COLO829 (cell line): ENCODE data around the gene ZNF662.
"Not testable (repeated sequence)": the region's sequence is repeated elsewhere in the genome, so short reads cannot be mapped to it uniquely, and the experiment has no call there.

Experiments used
- DNase-seq: peaks from one replicate; pipeline ENCODE4 v3.0.0; 2012; ENCODE audit warnings: low spot score

ZNF662 gene

GRCh38 chr3:42906070-42906847, at the start of gene ZNF662:
Gene ZNF662, plus strand, starts transcription at chr3:42906142. Its CDS starts 1,973 bp downstream, at chr3:42908115.
- no peak for DNase-seq

DNA sequence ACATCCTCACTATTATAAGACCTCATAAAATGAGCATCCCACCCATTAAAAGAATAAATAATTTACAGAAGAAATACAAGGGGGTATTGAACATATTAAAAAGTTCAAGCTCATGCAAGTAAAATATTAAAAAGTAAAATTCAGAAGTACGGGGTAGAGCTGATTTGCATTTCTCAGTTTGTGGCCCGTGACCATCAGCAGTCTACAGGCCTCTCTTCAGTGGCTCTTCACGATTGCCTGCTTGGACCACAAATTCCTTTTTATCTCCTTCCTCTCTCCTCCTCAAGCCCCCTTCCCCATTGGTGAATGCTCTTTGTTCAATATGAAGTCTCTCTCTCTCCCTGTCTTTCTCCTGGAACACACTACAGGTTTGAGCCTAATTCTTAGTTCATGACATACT, 49.4 kb upstream of the ZNF662 start:
- no peak for DNase-seq

- no peak for DNase-seq
Measured at GRCh38 chr3:42864321-42864950, 41.5 kb upstream of the ZNF662 start.

DNA sequence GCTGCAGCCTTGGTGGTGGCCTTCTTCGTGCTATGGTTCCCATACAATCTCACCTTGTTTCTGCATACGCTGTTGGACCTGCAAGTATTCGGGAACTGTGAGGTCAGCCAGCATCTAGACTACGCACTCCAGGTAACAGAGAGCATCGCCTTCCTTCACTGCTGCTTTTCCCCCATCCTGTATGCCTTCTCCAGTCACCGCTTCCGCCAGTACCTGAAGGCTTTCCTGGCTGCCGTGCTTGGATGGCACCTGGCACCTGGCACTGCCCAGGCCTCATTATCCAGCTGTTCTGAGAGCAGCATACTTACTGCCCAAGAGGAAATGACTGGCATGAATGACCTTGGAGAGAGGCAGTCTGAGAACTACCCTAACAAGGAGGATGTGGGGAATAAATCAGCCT, 40.7 kb upstream of the ZNF662 start:
- DNase-seq: no peak

DNA sequence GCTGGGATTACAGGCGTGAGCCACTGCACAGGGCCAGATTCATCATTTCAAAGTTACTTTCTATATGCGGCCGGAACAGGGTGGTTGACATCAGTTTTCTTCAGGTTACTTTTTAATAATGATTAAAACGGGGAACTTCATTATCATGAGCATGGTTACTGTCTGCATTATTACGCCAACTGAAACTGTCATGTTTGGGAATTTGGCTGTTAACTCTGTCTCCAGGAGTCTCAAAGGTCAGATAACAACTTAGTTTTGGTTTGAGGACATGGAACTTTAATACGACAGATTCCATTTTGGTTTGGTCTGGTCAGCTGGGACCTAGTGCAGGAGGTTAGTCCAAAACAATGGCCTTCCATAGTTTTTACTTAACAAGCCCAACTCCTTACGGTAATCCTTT, 38.8 kb upstream of the ZNF662 start:
- DNase-seq: no peak

- no peak for DNase-seq
Measured at GRCh38 chr3:42868841-42869240, 37.1 kb upstream of the ZNF662 start.

GRCh38 chr3:42871592-42872196, 34.2 kb upstream of the ZNF662 start:
- DNase-seq: no peak

GRCh38 chr3:42872718-42873117, 33.2 kb upstream of the ZNF662 start:
- no peak for DNase-seq

DNA sequence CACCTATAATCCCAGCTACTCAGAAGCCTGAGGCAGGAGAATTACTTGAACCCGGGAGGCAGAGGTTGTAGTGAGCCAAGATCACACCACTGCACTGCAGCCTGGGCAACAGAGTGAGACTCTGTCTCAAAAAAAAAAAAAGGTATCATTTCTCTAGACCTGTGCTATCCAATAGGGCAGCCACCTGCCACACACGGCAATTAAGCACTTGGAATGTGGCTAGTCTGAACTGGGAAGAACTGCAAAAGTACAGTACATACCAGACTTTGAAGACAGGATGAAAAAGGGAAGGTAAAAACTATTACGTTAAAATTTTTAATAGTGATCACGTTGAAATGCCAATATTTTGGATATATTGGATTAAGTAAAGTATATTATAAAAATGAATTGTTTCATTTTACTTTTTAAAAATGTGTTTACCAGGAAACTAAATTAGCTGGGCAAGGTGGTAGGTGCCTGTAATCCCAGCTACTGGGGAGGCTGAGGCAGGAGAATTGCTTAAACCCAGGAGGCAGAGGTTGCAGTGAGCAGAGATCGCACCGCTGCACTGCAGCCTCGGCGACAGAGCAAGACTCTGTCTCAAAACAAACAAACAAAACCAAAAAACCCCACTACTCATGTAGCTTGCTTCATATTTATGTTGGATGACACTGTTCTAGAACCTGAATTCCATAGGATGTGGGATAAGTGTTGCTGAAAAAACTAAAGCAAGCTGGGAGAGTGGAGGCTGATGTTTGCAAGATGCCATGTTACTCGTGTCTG, 32.5 kb upstream of the ZNF662 start:
- no peak for DNase-seq

- no peak for DNase-seq
Measured at GRCh38 chr3:42874749-42875148, 31.2 kb upstream of the ZNF662 start.

GRCh38 chr3:42875325-42876151, 30.4 kb upstream of the ZNF662 start, which contains the start of gene CYP8B1:
Gene CYP8B1, minus strand, starts transcription at chr3:42875879. Its CDS starts 63 bp downstream, at chr3:42875816.
- DNase-seq: no peak

DNA sequence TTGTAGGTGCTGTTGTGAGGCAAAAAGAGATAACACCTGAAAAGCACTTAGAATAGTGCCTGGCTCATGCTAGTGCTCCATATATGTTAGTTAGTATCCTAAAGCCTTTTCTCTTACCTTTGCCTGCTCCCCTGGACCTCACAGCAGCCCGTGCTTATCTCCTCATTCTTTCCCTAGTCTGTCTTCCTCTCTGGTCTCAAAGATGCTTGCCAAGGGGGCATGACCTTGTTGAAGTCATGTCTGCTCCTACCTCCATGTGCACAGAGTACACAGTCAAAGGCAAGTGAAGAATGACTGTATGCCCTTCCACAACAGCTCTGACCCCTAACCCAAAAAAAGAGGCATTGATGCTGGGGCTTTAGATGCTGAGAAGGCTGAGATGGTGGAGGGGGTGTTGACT, 29.5 kb upstream of the ZNF662 start:
- DNase-seq: no peak

DNA sequence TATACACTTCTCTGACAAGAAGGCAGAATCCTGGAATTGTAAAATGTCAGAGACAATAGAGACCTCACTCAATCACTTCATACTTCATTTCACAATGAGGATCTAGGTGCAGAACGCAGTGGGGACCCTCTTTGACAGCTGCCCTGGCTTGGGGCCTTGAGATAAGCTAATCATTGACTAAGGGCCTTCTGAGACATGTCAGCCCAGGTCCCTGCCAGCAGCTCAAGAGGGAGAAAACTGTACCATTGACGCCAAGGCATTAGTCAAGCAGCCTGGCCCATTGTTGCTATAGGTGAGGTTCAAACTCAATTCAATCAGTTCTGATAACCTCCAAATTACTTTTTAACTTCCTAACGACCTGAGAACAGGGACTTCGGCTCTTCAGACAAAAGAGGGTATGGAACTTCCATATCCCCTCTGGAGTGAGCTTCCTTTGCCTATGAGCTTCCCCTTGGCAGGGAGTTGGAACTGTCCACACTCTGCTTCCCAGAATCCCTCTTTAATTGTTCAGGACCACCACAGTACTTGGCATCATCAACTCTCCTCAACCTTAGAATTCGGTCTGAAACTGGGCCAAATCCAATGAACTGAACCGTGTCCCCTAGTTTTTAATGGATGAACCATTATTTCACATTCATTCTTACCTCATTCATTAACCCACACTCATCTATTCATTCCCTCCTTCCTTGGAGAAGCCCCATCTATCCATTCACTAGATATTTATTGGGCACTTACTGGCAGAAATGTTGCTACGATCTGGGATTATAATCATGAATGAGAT, 28.8 kb upstream of the ZNF662 start:
- no peak for DNase-seq

DNA sequence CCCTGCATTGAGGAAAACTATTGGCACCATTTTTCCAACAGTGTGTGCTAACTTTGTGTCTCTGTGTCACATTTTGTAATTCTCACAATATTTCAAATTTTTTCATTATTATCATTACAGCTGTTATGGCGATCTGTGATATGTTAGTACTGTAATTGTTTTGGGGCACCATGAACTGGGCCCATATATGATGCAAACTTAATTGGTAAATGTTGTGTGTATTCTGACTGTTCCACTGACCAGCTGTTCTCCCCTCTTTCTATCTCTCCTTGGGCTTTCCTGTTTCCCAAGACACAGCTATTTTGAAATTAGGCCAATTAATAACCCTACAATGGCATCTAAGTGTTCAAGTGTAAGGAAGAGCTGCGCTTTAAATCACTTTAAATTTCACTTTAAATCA, 28.1 kb upstream of the ZNF662 start:
- DNase-seq: no peak

DNA sequence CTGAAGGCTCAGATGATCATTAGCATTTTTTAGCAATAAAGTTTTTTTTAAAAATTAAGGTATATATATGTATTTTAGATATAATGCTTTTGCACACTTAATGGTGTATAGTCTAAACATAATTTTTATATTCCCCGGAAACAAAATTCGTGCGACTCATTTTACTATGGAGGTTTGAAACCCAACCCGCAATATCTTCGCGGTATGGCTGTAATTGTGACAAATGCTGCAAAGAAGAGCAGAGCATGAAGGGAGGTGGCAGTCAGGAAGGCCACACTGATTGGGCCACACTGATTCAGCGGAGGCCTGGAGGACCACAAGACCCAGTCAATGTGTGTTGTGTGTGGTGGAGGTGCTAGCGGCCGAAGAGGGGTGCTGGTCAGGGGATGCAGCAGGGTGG, 25.8 kb upstream of the ZNF662 start:
- no peak for DNase-seq

DNA sequence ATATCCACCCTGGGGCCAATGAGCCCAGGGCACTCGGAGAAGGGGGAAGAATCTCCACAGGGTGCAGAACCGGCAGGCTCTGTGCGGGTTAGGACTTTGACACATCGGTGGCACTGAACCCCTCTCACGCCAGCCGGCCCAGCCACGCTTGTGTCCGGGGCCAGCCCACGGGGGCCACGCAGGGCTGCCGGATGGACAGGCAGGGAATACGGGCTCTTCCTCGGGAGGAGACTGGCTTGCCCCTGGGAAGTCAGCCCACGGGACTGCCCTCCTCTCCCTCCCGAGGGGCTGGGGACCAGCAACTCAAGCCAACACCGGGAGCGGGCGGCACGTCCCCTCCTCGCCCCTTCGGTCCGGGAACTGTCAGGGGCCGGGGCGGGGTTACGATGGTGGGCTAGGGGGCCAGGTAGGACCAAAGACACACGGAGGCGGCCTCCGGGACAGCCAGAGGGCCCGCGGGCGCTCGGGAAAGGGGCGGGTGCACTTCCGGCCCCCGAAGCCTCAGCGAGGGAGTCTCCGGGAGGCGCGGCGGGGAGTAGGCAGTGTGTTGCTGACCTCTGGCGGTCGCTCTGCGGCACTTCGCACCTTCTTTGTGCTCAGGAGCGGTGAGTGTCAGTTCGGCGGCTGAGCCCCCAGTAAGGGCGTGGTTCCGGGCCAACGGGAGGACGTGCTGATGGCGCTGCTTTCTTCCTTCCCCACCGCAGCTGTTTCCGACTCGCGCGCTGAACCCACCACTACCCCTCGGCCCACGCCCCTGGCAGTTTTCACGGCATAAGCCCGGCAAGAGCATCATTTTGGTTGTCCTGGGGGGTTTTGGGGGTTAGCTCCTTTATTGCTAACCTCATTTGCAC, 25.1 kb upstream of the ZNF662 start:
- DNase-seq: peak; percentile 76

DNA sequence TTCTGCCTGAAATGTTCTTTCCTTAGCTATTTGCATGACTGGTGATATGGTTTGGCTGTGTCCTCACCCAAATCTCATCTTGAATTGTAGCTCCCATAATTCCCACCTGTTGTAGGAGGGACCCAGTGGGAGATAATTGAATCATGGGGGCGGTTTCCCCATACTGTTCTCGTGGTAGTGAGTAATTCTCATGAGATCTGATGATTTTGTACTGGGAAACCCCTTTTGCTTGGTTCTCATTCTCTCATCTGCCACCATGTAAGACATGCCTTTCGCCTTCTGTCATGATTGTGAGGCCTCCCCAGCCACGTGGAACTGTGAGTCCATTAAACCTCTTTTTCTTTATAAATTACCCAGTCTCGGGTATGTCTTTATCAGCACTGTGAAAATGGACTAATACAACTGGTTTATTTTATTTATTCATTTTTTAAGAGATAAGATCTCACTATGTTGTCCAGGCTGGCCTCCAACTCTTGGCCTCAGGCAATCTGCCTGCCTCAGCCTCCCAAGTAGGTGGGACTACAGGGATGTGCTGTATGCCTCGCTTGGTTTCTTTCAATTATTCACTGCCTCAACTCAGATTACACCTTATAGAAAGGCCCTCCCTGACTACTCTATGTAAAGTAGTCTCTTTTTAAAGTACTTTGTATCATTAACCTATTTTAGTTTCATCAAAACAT, 22.6 kb upstream of the ZNF662 start:
- not testable (repeated sequence) for DNase-seq

DNA sequence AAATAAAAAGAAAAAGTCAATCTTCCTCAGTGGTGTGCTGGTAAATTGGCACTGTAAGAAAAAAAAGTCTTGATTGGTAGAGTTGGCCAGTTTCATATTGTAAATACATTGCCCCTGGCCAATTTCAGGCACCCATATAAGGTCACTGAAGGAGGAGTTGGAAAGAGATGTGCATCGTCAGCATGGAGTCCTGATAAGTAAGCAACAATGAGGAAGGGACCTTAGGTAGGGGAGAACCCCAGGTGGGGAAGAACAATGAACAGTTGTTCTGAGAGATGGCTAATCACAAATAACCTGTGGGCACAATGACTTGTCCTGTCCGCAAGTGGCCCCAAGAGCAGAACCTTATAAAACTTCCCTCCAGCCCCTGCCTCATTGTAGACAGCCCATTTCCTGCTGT, 21.6 kb upstream of the ZNF662 start:
- no peak for DNase-seq

GRCh38 chr3:42886294-42886822, 19.6 kb upstream of the ZNF662 start:
- no peak for DNase-seq
